Right renal cortex interstitium (tissue), 3 donors: ENCODE results near the gene ASPDH. TPM values are rescaled to one million over a fixed set of nuclear protein-coding genes. Genes with fewer than 3 reads are reported as not detected.
"Not testable (repeated sequence)": the region's sequence is repeated elsewhere in the genome, so short reads cannot be mapped to it uniquely, and the experiment has no call there.

Experiments
- DNase-seq, 3 donors: peaks; one replicate each; pipeline ENCODE4 v3.0.0-alpha.2; 2013; ENCODE audit warnings: low read depth in 3 of 3, low spot score in 2 of 3
- polyA plus RNA-seq, 3 donors: library from polyadenylated mRNA; unstranded; fragments of 120-200 nt; gene quantifications; one replicate each; pipeline ENCODE4 v1.2.1, GENCODE V29; 2013; ENCODE audit not compliant: insufficient read length in 3 of 3

Gene ASPDH
- polyA plus RNA-seq, 3 donors: 5.5 to 8.3 (median 8.1) TPM

GRCh38 chr19:50480281-50481111 is 33.2 kb downstream of the ASPDH start:
- no peak for DNase-seq

GRCh38 chr19:50479761-50480251 is 33.9 kb downstream of the ASPDH start:
- no peak for DNase-seq

GRCh38 chr19:50478901-50479715 is 34.6 kb downstream of the ASPDH start:
- DNase-seq: no peak

- no peak for DNase-seq
Measured at GRCh38 chr19:50477751-50478515, 35.8 kb downstream of the ASPDH start.

DNA sequence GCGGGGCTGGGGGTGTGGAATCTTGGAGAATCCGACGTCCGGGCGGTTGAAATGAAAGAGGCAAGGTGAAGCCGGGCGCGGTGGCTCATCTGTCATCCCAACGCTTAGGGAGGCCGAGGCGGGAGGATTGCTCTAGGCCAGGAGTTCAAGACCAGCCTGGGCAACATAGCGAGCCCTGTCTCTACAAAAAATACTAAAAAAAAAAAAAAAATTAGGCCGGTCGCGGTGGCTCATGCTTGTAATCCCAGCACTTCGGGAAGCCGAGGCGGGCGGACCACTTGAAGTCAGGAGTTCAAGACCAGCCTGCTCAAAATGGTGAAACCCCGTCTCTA is 36.8 kb downstream of the ASPDH start:
- no peak for DNase-seq

GRCh38 chr19:50476224-50476906 is 37.3 kb downstream of the ASPDH start, which contains the start of the genes EMC10 and GARIN5A:
EMC10 (plus strand) TSS chr19:50476507; CDS start chr19:50476545, 38 bp downstream.
GARIN5A (minus strand) TSS chr19:50476848; CDS start chr19:50476388, 460 bp downstream.
- DNase-seq: peak; percentile 81 to 91 (median 87)

GRCh38 chr19:50475736-50476223 is 37.9 kb downstream of the ASPDH start:
- no peak for DNase-seq

DNA sequence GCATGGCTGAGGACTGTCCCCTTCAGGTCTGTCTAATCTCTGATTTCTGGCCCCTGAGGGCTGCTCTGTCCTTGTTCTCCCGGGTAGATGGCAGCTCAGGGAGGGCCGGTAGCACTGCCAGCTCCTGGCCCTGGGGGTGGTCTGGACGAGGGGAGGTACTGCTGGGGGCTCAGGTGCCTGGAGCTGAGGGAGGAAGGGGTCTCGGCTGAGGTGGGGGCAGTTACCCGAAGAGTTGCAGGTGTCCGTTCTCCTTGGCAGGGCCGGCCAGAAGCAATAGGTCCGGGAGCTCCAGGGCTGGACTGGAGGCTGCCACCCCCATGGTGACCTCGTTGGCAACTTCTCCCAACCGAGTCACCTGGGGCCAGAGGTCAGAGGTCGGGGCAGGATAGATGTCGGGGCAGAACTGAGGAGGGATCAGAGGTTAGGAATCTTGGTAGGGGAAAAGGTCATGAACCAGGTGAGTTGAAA is 38.6 kb downstream of the ASPDH start:
- DNase-seq: no peak

- not testable (repeated sequence) for DNase-seq
Measured at GRCh38 chr19:50473336-50473735, 40.4 kb downstream of the ASPDH start.

DNA sequence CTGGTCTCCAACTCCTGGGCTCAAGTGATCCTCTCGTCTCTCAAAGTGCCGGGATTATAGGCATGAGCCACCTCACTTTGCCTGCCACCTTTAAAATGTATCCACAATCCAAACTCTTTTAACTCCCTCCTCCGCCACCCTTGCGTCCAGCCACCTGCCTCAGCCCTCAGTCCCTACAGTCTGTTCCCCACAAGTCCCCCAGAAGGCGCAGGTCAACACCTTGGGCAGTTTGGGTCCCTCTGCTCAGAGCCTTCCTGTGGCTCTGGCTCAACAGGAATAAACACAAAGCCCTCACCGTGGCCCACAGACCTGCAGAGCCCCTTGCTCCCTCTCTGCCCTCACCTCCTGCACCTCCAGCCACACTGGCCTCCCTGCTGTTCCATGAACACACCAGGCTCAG is 44.9 kb downstream of the ASPDH start:
- no peak for DNase-seq

GRCh38 chr19:50467566-50467965 is 46.1 kb downstream of the ASPDH start:
- DNase-seq: no peak

DNA sequence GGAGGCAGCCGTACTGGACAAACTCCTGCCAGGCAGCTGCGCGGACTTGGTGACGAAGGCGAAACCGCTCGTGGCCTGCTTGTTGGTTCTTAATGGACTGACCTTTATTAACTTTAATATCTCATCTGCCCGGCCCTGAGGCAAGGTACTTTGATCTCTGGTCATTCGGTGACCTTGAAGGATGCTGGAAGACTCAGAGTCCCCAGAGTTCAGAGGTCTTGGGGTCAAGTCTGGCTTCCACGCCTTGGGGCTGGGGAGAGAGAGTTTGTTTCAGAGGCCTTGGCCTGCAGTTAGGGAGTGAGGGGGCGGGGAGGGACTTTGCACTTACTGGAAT is 47.0 kb downstream of the ASPDH start:
- DNase-seq: no peak

- DNase-seq: no peak
Measured at GRCh38 chr19:50465986-50466705, 47.6 kb downstream of the ASPDH start.

DNA sequence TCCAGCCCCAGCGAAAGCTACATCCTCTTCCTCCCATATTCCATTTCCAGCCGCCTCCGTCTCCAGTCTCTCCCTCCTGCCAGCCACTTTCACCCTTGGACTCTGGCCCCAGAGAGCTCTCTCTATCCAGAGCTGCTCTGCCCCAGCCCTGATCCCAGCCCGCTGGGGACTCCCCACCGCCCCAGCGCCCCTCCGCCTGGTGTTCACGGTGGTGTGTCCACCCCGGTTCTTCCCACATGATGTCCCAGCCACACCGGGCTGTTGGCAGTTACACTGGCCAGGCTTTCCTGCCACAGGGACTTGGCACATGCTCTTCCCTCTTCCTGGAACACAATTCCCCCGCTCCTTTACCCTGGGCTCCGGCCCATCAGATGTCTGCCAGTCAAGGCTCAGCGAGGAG is 48.7 kb downstream of the ASPDH start:
- DNase-seq: no peak

GRCh38 chr19:50464348-50464747 is 49.4 kb downstream of the ASPDH start:
- DNase-seq: no peak

DNA sequence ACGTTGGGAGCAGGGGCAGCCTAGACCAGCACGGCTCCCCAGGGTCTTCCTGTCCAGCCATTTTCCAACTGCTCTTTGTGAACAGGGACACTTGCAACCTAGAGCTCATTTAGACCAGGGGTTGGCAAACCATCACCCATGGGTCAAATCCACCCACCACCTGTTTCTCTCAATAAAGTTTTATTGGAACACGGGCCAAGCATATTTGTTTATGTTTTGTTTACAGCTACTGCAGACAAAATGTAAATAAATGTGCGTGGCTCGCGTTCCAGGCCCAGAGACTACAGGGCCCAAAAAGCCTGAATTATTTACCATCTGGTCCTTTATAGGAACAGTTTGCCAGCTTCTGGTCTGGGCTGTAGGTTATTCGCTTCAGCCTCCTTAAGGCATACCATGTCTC is 50.7 kb downstream of the ASPDH start:
- DNase-seq: no peak
